Endothelial cell of hepatic sinusoid (primary cell): ENCODE results near the gene RMND1.
"Not testable (repeated sequence)": the region's sequence is repeated elsewhere in the genome, so short reads cannot be mapped to it uniquely, and the experiment has no call there.

Experiments
- in situ Hi-C: cut with HindIII; loops from 2 replicates; pipeline ENCODE4 v1.10.0; 2017; ENCODE audit warnings: low sequenced_read_pairs

Gene RMND1

GRCh38 chr6:151451950-151452749 is at the start of gene RMND1:
TSS of gene RMND1 (minus strand) at chr6:151452126. CDS start at chr6:151445811, 6,315 bp downstream.
- in situ Hi-C loops, result no loop called here

- in situ Hi-C loops, result no loop called here
These were observed 47.6 kb upstream of the RMND1 start for GRCh38 chr6:151499551-151499950.

- in situ Hi-C loops, result no loop called here
These were observed 46.4 kb upstream of the RMND1 start for GRCh38 chr6:151498327-151498726.

GRCh38 chr6:151497905-151498304 is 46.0 kb upstream of the RMND1 start:
- in situ Hi-C loops, result no loop called here

- in situ Hi-C loops, result no loop called here
These were observed 43.5 kb upstream of the RMND1 start for GRCh38 chr6:151495380-151495779.

- in situ Hi-C loops, result no loop called here
These were observed 43.0 kb upstream of the RMND1 start for GRCh38 chr6:151494936-151495320.

- in situ Hi-C loops, result no loop called here
These were observed 42.5 kb upstream of the RMND1 start for GRCh38 chr6:151494235-151494935.

GRCh38 chr6:151493804-151494234 is 41.9 kb upstream of the RMND1 start, which contains the start of gene CCDC170:
TSS of gene CCDC170 (plus strand) at chr6:151494017. CDS start at chr6:151494129, 112 bp downstream.
- in situ Hi-C loops, result no loop called here

- in situ Hi-C loops, result no loop called here
These were observed 41.4 kb upstream of the RMND1 start for GRCh38 chr6:151493161-151493803.

GRCh38 chr6:151490996-151491395 is 39.1 kb upstream of the RMND1 start:
- in situ Hi-C loops, result no loop called here

GRCh38 chr6:151488226-151488625 is 36.3 kb upstream of the RMND1 start:
- in situ Hi-C loops, result no loop called here

- in situ Hi-C loops, result no loop called here
These were observed 32.1 kb upstream of the RMND1 start for GRCh38 chr6:151483994-151484393.

GRCh38 chr6:151482290-151482689 is 30.4 kb upstream of the RMND1 start:
- in situ Hi-C loops, result no loop called here

- in situ Hi-C loops, result no loop called here
These were observed 29.9 kb upstream of the RMND1 start for GRCh38 chr6:151481786-151482185.

GRCh38 chr6:151478670-151479069 is 26.7 kb upstream of the RMND1 start:
- in situ Hi-C loops, result no loop called here

- in situ Hi-C loops, result no loop called here
These were observed 25.8 kb upstream of the RMND1 start for GRCh38 chr6:151477726-151478125.

- in situ Hi-C loops, result no loop called here
These were observed 24.0 kb upstream of the RMND1 start for GRCh38 chr6:151475653-151476523.

GRCh38 chr6:151464702-151465101 is 12.8 kb upstream of the RMND1 start:
- in situ Hi-C loops, result no loop called here

GRCh38 chr6:151461673-151462072 is 9.7 kb upstream of the RMND1 start:
- in situ Hi-C loops, result no loop called here

- in situ Hi-C loops, result not testable (repeated sequence)
These were observed 3.9 kb upstream of the RMND1 start for GRCh38 chr6:151455751-151456398.
